GM12878 (cell line): ENCODE data around the gene DESI1. TPM values are rescaled to one million over a fixed set of nuclear protein-coding genes. Genes with fewer than 3 reads are reported as not detected.

Experiments used
- ATAC-seq: fragments of 200-7000 bp; cut with Tn5 transposase; 3 replicates; pipeline ENCODE4 v1.9.1; 2020; ENCODE audit warnings: mild to moderate bottlenecking, moderate library complexity
- BruUV-seq: library from RNA; stranded (reverse); fragments of 400-500 nt; replicated peaks from 2 replicates; lab custom pipeline; 2021; lab: Mats Ljungman, UMichigan
- CTCF ChIA-PET: fragments of 300-600 bp; sonication (Branson Sonifier 250); formaldehyde crosslinking; extraction: SDS; loops from one replicate; lab custom pipeline; 2021; ENCODE audit warnings: inconsistent platforms; lab: Yijun Ruan, JAX
- POLR2A ChIA-PET: fragments of 350-600 bp; formaldehyde crosslinking; extraction: SDS; loops from one replicate; lab custom pipeline; 2021; ENCODE audit warnings: inconsistent platforms; lab: Charles Lee
- RAD21 ChIA-PET: fragments of 300-600 bp; sonication (Branson Sonifier 250); formaldehyde crosslinking; loops from one replicate; lab custom pipeline; 2023; ENCODE audit warnings: antibody characterized with exemption; ENCODE audit not compliant: unreplicated experiment; lab: Charles Lee
- SMC1A ChIA-PET: fragments of 300-600 bp; sonication (Branson Sonifier 250); formaldehyde crosslinking; loops from one replicate; lab custom pipeline; 2023; ENCODE audit not compliant: unreplicated experiment, uncharacterized antibody; lab: Charles Lee
- DNase-seq: peaks from one replicate; pipeline ENCODE4 v3.0.0-alpha.2; 2011; ENCODE audit warnings: low read depth, low spot score
- FAIRE-seq: peaks from 3 replicates; lab custom pipeline; 2011; peaks lifted over from hg19 to GRCh38; lab: Jason Lieb, UNC
- H2AFZ ChIP-seq: 2 replicates; pipeline ENCODE4 v1.6.0; 2011; ENCODE audit warnings: low read depth, low read length, control low read depth; ENCODE audit not compliant: control insufficient read depth
- H3K27ac ChIP-seq: 2 replicates; pipeline ENCODE4 v1.5.1; 2011; ENCODE audit warnings: control low read depth; ENCODE audit not compliant: control insufficient read depth, insufficient read depth
- H3K27me3 ChIP-seq, 2 experiments: replicated peaks in 1 of 2; 2 replicates each; pipeline versions ENCODE4 v1.6.0 to v1.6.1; 2011; ENCODE audit warnings: low read length in 1 of 2; ENCODE audit not compliant: control insufficient read depth in 2 of 2, insufficient read depth in 2 of 2
- H3K36me3 ChIP-seq, 2 experiments: 2 replicates each; pipeline ENCODE4 v1.5.1; 2011; ENCODE audit warnings: low read length in 1 of 2; ENCODE audit not compliant: control insufficient read depth in 2 of 2, insufficient read depth in 2 of 2
- H3K4me1 ChIP-seq: 2 replicates; pipeline ENCODE4 v1.6.1; 2011; ENCODE audit warnings: mild to moderate bottlenecking, low read length, moderate library complexity, mixed read lengths; ENCODE audit not compliant: control insufficient read depth, insufficient read depth
- H3K4me2 ChIP-seq: 2 replicates; pipeline ENCODE4 v1.6.0; 2011; ENCODE audit warnings: control low read depth; ENCODE audit not compliant: control insufficient read depth, insufficient read depth
- H3K4me3 ChIP-seq: fragments of 200-600 bp; sonication (generic); 2 replicates; pipeline ENCODE4 v1.5.1; 2016
- H3K79me2 ChIP-seq: 2 replicates; pipeline ENCODE4 v1.6.0; 2011; ENCODE audit warnings: low read length; ENCODE audit not compliant: control insufficient read depth, insufficient read depth
- H3K9ac ChIP-seq: 2 replicates; pipeline ENCODE4 v1.8.0; 2011; ENCODE audit warnings: low read length, control low read depth, mixed read lengths; ENCODE audit not compliant: control insufficient read depth, insufficient read depth
- H3K9me3 ChIP-seq: replicated peaks from 3 replicates; pipeline ENCODE4 v1.5.1; 2011; ENCODE audit warnings: mild to moderate bottlenecking, low read length; ENCODE audit not compliant: control insufficient read depth, insufficient read depth
- H4K20me1 ChIP-seq: 2 replicates; pipeline ENCODE4 v1.6.0; 2011; ENCODE audit not compliant: control insufficient read depth, insufficient read depth
- CHD1 ChIP-seq: IDR thresholded peaks from 2 replicates; pipeline ENCODE4 v1.6.1; 2012; ENCODE audit warnings: low read depth, low read length, improper control_type of control experiment
- EGR1 ChIP-seq, 2 experiments: IDR thresholded peaks; 1 replicate in 1 of 2; 2 replicates in 1 of 2; pipeline ENCODE4 v1.6.1; 2011 to 2012; ENCODE audit warnings: low read depth in 2 of 2, low read length in 2 of 2, borderline replicate concordance in 1 of 2, mild to moderate bottlenecking in 1 of 2, moderate library complexity in 1 of 2
- ETV6 ChIP-seq, 2 experiments: fragments of 450-650 bp in 1 of 2; IDR thresholded peaks in 1 of 2; conservative IDR thresholded peaks in 1 of 2; 2 replicates each; pipeline ENCODE4 v1.6.1; 2014; ENCODE audit warnings: antibody characterized with exemption in 1 of 2, borderline replicate concordance in 1 of 2, low read depth in 1 of 2, mild to moderate bottlenecking in 1 of 2, moderate library complexity in 1 of 2
- MTA3 ChIP-seq: IDR thresholded peaks from 2 replicates; pipeline ENCODE4 v1.6.1; 2012; ENCODE audit warnings: low read length, inconsistent platforms, borderline replicate concordance
- NFYA ChIP-seq: IDR thresholded peaks from 2 replicates; pipeline ENCODE4 v1.6.1; 2011; ENCODE audit warnings: low read depth, mild to moderate bottlenecking, low read length, improper control_type of control experiment, borderline replicate concordance
- NFYB ChIP-seq: IDR thresholded peaks from 2 replicates; pipeline ENCODE4 v1.6.1; 2011; ENCODE audit warnings: low read depth, mild to moderate bottlenecking, low read length, improper control_type of control experiment, moderate library complexity; ENCODE audit not compliant: insufficient read depth
- PAX5 ChIP-seq: IDR thresholded peaks from 2 replicates; pipeline ENCODE4 v1.6.1; 2011; ENCODE audit warnings: low read depth, low read length, borderline replicate concordance
- PBX3 ChIP-seq: IDR thresholded peaks from 2 replicates; pipeline ENCODE4 v1.6.1; 2011; ENCODE audit warnings: mild to moderate bottlenecking, low read depth, low read length, moderate library complexity; ENCODE audit not compliant: insufficient replicate concordance
- RAD21 ChIP-seq: IDR thresholded peaks from 2 replicates; pipeline ENCODE4 v1.6.1; 2011; ENCODE audit warnings: mild to moderate bottlenecking, low read depth, low read length, moderate library complexity; ENCODE audit not compliant: insufficient read depth
- RCOR1 ChIP-seq: conservative IDR thresholded peaks from 2 replicates; pipeline ENCODE4 v1.6.1; 2012; ENCODE audit warnings: low read depth, low read length, improper control_type of control experiment
- SMC3 ChIP-seq: IDR thresholded peaks from 2 replicates; pipeline ENCODE4 v1.6.1; 2011; ENCODE audit warnings: low read length, improper control_type of control experiment, borderline replicate concordance
- SP1 ChIP-seq: IDR thresholded peaks from one replicate; pipeline ENCODE4 v1.6.1; 2011; ENCODE audit warnings: low read depth, low read length
- ZNF274 ChIP-seq: IDR thresholded peaks from one replicate; pipeline ENCODE4 v1.8.0; 2011; ENCODE audit not compliant: insufficient read length, insufficient read depth
- WGBS: methylation state at CpG from one replicate; pipeline ENCODE4 v1.1.6; 2016; ENCODE audit warnings: low lambda C conversion rate; ENCODE audit not compliant: insufficient replicate concordance, insufficient coverage; ENCODE audit errors: missing lambda C conversion rate; 5-methylcytosine and 5-hydroxymethylcytosine counted together
- in situ Hi-C: fragments of 300-500 bp; cut with MboI; formaldehyde crosslinking; loops from 9 replicates; pipeline ENCODE4 v1.14.3; 2018; ENCODE audit warnings: mixed read lengths
- intact Hi-C: fragments of 100-400 bp; cut with micrococcal nuclease; formaldehyde crosslinking; loops from one replicate; pipeline ENCODE4 v1.14.2; 2022; ENCODE audit not compliant: unreplicated experiment
- polyA plus RNA-seq, 11 experiments: library from polyadenylated mRNA; depleted of rRNA in 4 of 11; unstranded in 6 of 11; stranded (reverse) in 5 of 11; fragments of >200 nt; fragmentation: Nextera tagmentation in 4 of 11; fragmentation: Illumina TruSeq in 1 of 11; extraction: Ambion mirVana in 4 of 11; extraction: Trizol in 1 of 11; gene quantifications; 1 replicate in 1 of 11; 2 replicates in 10 of 11; pipeline versions ENCODE4 v1.2.1 to v1.2.3, GENCODE V29; 2011 to 2016; ENCODE audit warnings: inconsistent platforms in 2 of 11, missing spikeins in 2 of 11, low read depth in 1 of 11
- total RNA-seq, 4 experiments: library from RNA; depleted of rRNA in 3 of 4; stranded (reverse); fragments of >200 nt in 3 of 4; fragmentation: Illumina TruSeq in 1 of 4; extraction: Trizol in 1 of 4; gene quantifications; 2 replicates each; pipeline versions ENCODE4 v1.2.1 to v1.2.3, GENCODE V29; 2013 to 2021
- TF ChIP-seq, protein P1 (sequence below): fragments of 450-650 bp; IDR thresholded peaks from 2 replicates; pipeline ENCODE4 v1.6.1; 2016; ENCODE audit warnings: mild to moderate bottlenecking
- TF ChIP-seq, protein P2 (sequence below): fragments of 450-650 bp; conservative IDR thresholded peaks from 2 replicates; pipeline ENCODE4 v1.6.1; 2017; ENCODE audit warnings: mild to moderate bottlenecking, moderate library complexity

The DESI1 gene
- total and polyA plus RNA-seq, 10 of the 15 experiments (the other 5 are each of a cell fraction or from before 2014, with no cell fraction given): 8.0 to 76.8 (median 40.6) TPM

DNA sequence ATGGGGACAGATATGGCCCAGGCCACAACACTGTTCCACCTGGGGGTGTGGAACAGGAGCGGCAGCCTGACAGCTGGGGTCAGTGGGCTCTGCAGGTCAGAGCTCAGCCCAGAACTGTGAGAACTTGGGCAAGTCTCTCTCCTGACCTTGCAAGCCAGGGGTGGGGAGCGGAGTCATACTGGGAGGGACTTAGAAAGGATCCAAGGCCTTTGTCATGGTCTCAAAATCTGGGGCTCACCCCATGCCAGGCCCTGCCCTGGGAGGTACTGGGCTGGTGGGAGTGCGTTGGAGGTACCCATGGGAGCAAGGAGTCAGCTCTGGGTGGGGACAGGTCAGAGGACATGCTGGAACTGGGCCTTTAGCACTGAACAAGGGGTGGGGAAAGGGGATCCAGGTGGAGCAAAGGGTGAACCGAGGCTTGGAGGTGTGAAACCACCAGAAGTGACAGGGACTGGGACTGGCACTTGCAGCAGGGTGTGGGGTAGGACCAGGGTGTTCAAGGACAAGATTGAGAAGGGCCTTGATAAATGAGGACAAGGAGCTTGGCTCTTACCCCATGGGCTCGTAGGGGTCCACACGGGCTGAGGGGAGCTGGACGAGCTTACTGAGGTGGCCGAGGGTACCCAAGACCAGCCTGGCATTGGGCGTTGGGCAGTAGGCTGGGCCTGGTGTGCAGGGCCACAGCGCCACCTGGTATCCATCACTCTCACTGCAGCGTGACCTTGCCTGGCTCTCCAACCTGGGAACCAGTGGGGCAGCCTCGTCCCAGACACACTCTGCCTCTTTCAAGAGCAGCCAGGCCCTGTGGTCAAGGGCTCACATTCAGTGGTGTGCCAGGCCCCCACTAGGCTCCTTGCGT lies 23.8 kb downstream of the DESI1 start:
- in situ Hi-C loops: no loop called here
- intact Hi-C loops: loop anchor here (5.0 kb wide), 1 partner anchor 55 kb away; the partner anchor contains the start of gene POLR3H
- Histone ChIP-seq H3K79me2 (no peaks in the 10 kb centered on the region), H3K9me3 (no peaks in the 10 kb centered on the region), H4K20me1 (no peaks in the 10 kb centered on the region), H3K27me3 (no peaks in the 10 kb centered on the region), H3K4me2 (no peak overlapping the region), H3K36me3 (peaks cover 2 to 12% of the 10 kb centered on the region in 2 experiments; a peak in 2 of 4 replicates), H3K27ac (no peak overlapping the region), H3K4me1 (no peaks in the 10 kb centered on the region), H3K4me3 (no peak overlapping the region), H3K9ac (no peak overlapping the region), H2AFZ (no peak overlapping the region)
- BruUV-seq: no TSS peak
- no peak for DNase-seq
- peak; percentile 31 for FAIRE-seq
- CTCF ChIA-PET: interaction anchor here (0.6 to 3.2 kb wide), 18 partner anchors 8 to 652 kb away, joined by 3 to 46 read pairs (median 6); partner anchors contain the start of genes PMM1, POLR3H and XRCC6
- RAD21 ChIA-PET: interaction anchor here (0.7 to 2.3 kb wide), 8 partner anchors 8 to 193 kb away, joined by 3 to 11 read pairs (median 3); partner anchors contain the start of gene POLR3H
- ATAC-seq: peak; percentile 98
- POLR2A ChIA-PET: interaction anchor here (0.7 kb wide), 1 partner anchor 31 kb away, joined by 3 read pairs; no protein-coding TSS in a partner anchor
- whole genome bisulfite sequencing: 86% methylated on average over 13 of the region's 13 CpGs
- SMC1A ChIA-PET: interaction anchor here (1.8 to 2.6 kb wide), 3 partner anchors 7 to 193 kb away, joined by 7 to 9 read pairs (median 8); partner anchors contain the start of gene PMM1
- no peak for TF ChIP-seq MTA3
- no peak for TF ChIP-seq PBX3
- no peak for TF ChIP-seq NFYA
- TF ChIP-seq CHD1: no peak
- TF ChIP-seq ZNF274: no peak
- no peak for TF ChIP-seq SP1
- TF ChIP-seq, protein P1, sequence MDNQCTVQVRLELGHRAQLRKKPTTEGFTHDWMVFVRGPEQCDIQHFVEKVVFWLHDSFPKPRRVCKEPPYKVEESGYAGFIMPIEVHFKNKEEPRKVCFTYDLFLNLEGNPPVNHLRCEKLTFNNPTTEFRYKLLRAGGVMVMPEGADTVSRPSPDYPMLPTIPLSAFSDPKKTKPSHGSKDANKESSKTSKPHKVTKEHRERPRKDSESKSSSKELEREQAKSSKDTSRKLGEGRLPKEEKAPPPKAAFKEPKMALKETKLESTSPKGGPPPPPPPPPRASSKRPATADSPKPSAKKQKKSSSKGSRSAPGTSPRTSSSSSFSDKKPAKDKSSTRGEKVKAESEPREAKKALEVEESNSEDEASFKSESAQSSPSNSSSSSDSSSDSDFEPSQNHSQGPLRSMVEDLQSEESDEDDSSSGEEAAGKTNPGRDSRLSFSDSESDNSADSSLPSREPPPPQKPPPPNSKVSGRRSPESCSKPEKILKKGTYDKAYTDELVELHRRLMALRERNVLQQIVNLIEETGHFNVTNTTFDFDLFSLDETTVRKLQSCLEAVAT: no peak
- TF ChIP-seq ETV6 (conservative IDR thresholded peaks at IDR 0.05 in 1 of 2, IDR thresholded peaks at IDR 0.05 in 1 of 2; ENCODE audit: borderline replicate concordance in 1 of 2, low read depth in 1 of 2): no peak
- TF ChIP-seq EGR1 (IDR thresholded peaks at IDR 0.05; ENCODE audit: borderline replicate concordance in 1 of 2, low read depth in 2 of 2, low read length in 2 of 2): no peak
- TF ChIP-seq SMC3: peak; percentile 47; the same call in 1 of the 2 replicates
- TF ChIP-seq RAD21: peak; percentile 58
- no peak for TF ChIP-seq RCOR1
- TF ChIP-seq PAX5: 0 out of 2 replicates have a peak, but pooled peaks have one; percentile 37
- TF ChIP-seq, protein P2, sequence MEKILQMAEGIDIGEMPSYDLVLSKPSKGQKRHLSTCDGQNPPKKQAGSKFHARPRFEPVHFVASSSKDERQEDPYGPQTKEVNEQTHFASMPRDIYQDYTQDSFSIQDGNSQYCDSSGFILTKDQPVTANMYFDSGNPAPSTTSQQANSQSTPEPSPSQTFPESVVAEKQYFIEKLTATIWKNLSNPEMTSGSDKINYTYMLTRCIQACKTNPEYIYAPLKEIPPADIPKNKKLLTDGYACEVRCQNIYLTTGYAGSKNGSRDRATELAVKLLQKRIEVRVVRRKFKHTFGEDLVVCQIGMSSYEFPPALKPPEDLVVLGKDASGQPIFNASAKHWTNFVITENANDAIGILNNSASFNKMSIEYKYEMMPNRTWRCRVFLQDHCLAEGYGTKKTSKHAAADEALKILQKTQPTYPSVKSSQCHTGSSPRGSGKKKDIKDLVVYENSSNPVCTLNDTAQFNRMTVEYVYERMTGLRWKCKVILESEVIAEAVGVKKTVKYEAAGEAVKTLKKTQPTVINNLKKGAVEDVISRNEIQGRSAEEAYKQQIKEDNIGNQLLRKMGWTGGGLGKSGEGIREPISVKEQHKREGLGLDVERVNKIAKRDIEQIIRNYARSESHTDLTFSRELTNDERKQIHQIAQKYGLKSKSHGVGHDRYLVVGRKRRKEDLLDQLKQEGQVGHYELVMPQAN: no peak
- no peak for TF ChIP-seq NFYB
